Measurements from ENCODE around the gene FAM120B.

DNA sequence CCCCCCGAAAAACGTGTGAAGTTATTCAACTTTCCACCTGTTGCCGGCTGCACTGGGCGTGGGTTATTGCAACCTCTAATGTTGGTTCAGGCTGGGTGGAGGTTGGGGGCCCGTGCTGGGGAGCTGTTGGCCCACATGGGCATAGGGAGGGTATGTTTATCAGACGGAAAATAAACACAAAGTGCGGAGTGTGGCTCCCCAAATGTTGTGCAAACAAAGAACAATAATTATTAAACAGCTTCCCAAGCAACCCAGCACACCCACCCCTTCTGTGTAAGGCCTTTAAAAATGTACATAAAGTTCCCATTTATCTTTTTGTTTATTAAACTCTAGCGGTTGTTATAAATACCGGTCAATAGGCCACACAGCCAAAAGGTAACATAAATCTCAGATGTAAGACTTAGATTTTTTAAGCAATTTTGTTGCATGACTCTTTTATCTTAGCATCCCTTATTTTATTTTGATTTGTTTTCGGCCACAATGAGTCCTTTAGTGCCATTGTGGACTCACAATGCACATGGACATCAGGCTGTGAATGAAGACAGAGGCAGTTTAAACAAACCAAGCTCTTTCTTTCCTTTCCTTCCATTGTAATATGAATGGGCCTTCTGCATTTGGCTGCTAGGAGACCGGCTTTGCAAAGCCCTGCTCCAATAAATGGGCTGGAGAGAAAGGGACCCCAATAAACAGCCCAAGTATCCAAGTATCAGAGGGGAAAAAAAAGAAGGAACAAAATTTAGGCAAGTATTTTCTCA lies 8.8 kb upstream of the FAM120B start:
- TF ChIP-seq YY1 (IDR thresholded peaks at IDR 0.05; ENCODE audit: insufficient read depth, insufficient read length) = no peak
- no peak for TF ChIP-seq ZNF274 (IDR thresholded peaks at IDR 0.05; ENCODE audit: low read depth, low read length)
